HCT116 (cell line): ENCODE measurements around the gene DCDC2. TPM values are rescaled to one million over a fixed set of nuclear protein-coding genes. Genes with fewer than 3 reads are reported as not detected.

Experiments used
- ATAC-seq: fragments of 200-7000 bp; cut with Tn5 transposase; 2 replicates; pipeline ENCODE4 v1.9.1; 2020; ENCODE audit warnings: mild to moderate bottlenecking, moderate library complexity
- BruUV-seq: library from RNA; stranded (reverse); fragments of 400-500 nt; replicated peaks from 2 replicates; lab custom pipeline; 2021; lab: Mats Ljungman, UMichigan
- CTCF ChIA-PET: fragments of 300-600 bp; sonication (Branson Sonifier 250); formaldehyde crosslinking; loops from one replicate; lab custom pipeline; 2021; ENCODE audit warnings: antibody characterized with exemption; lab: Charles Lee
- POLR2A ChIA-PET: fragments of 300-600, 350-600 bp; sonication (Branson Sonifier 250); formaldehyde crosslinking; loops from one replicate; lab custom pipeline; 2021; ENCODE audit warnings: antibody characterized with exemption; lab: Charles Lee
- RAD21 ChIA-PET, 2 experiments: fragments of 300-600 bp; sonication (Branson Sonifier 250); formaldehyde crosslinking; loops; one replicate each; lab custom pipeline; 2023; ENCODE audit warnings: low total read pairs in 2 of 2; ENCODE audit not compliant: uncharacterized antibody in 2 of 2, unreplicated experiment in 2 of 2, low non-redundant PET in 1 of 2; lab: Charles Lee
- DNase-seq: peaks from one replicate; pipeline ENCODE4 v3.0.0-alpha.2; 2010; ENCODE audit warnings: low read depth, low spot score
- H2AFZ ChIP-seq: fragments of 200-600 bp; shearing (Covaris generic), sonication (generic); 2 replicates; pipeline ENCODE4 v1.6.1; 2017; ENCODE audit warnings: low read depth, mixed run types, mixed read lengths, antibody characterized with exemption, low read length; ENCODE audit not compliant: poor library complexity, severe bottlenecking
- H3K27ac ChIP-seq: 2 replicates; pipeline ENCODE4 v1.5.1; 2012; ENCODE audit warnings: low read depth, low read length
- H3K27me3 ChIP-seq: fragments of 200-600 bp; sonication (generic); 2 replicates; pipeline ENCODE4 v1.6.1; 2016; ENCODE audit warnings: mixed run types, low read length, mixed read lengths; ENCODE audit not compliant: insufficient read depth
- H3K36me3 ChIP-seq, 2 experiments: fragments of 200-500 bp in 1 of 2; fragments of 200-600 bp in 1 of 2; sonication (Bioruptor generic) in 1 of 2; sonication (generic) in 1 of 2; 2 replicates each; pipeline versions ENCODE4 v1.5.1 to v1.6.1; 2014 to 2016; ENCODE audit warnings: low read length in 2 of 2, inconsistent platforms in 1 of 2, mixed read lengths in 1 of 2, mixed run types in 1 of 2; ENCODE audit not compliant: insufficient read depth in 2 of 2, control insufficient read depth in 1 of 2
- H3K4me1 ChIP-seq, 2 experiments: fragments of 200-600 bp in 1 of 2; sonication (generic) in 1 of 2; 2 replicates each; pipeline versions ENCODE4 v1.5.1 to v1.6.1; 2012 to 2017; ENCODE audit warnings: low read length in 2 of 2, inconsistent platforms in 1 of 2, mild to moderate bottlenecking in 1 of 2, mixed read lengths in 1 of 2, mixed run types in 1 of 2, moderate library complexity in 1 of 2; ENCODE audit not compliant: insufficient read depth in 2 of 2, control insufficient read depth in 1 of 2
- H3K4me2 ChIP-seq: fragments of 200-600 bp; sonication (generic); 2 replicates; pipeline ENCODE4 v1.6.1; 2017; ENCODE audit warnings: mixed run types, low read length, mixed read lengths
- H3K4me3 ChIP-seq, 2 experiments: fragments of 200-600 bp in 1 of 2; sonication (generic) in 1 of 2; replicated peaks in 1 of 2; 2 replicates each; pipeline ENCODE4 v1.5.1; 2011 to 2016; ENCODE audit warnings: low read length in 2 of 2, control low read depth in 1 of 2, low read depth in 1 of 2, mild to moderate bottlenecking in 1 of 2, mixed read lengths in 1 of 2, mixed run types in 1 of 2
- H3K79me2 ChIP-seq: fragments of 200-600 bp; sonication (generic); 2 replicates; pipeline ENCODE4 v1.6.1; 2017; ENCODE audit warnings: mild to moderate bottlenecking, mixed run types, low read length, moderate library complexity, mixed read lengths; ENCODE audit not compliant: insufficient read depth
- H3K9ac ChIP-seq: fragments of 200-600 bp; sonication (generic); 2 replicates; pipeline ENCODE4 v1.6.1; 2016; ENCODE audit warnings: low read length, mixed read lengths
- H3K9me2 ChIP-seq: fragments of 200-600 bp; sonication (generic), shearing (Covaris generic); 2 replicates; pipeline ENCODE4 v1.6.1; 2017; ENCODE audit warnings: mixed run types, mild to moderate bottlenecking, moderate library complexity; ENCODE audit not compliant: insufficient read depth
- H3K9me3 ChIP-seq, 2 experiments: fragments of 200-500 bp in 1 of 2; fragments of 200-600 bp in 1 of 2; sonication (Bioruptor generic) in 1 of 2; sonication (generic) in 1 of 2; 2 replicates each; pipeline ENCODE4 v1.6.1; 2014 to 2017; ENCODE audit warnings: low read length in 2 of 2, mixed read lengths in 2 of 2, inconsistent platforms in 1 of 2, low read depth in 1 of 2, mild to moderate bottlenecking in 1 of 2, mixed run types in 1 of 2, moderate library complexity in 1 of 2; ENCODE audit not compliant: control insufficient read depth in 1 of 2, insufficient read depth in 1 of 2
- H4K20me1 ChIP-seq: fragments of 200-600 bp; sonication (generic), shearing (Covaris generic); 2 replicates; pipeline ENCODE4 v1.6.1; 2017; ENCODE audit warnings: mixed run types, mild to moderate bottlenecking, moderate library complexity; ENCODE audit not compliant: insufficient read depth
- ATF3 ChIP-seq: IDR thresholded peaks from 2 replicates; pipeline ENCODE4 v1.6.1; 2012
- EGR1 ChIP-seq: IDR thresholded peaks from 2 replicates; pipeline ENCODE4 v1.6.1; 2012; ENCODE audit warnings: low read depth
- JUND ChIP-seq: IDR thresholded peaks from 2 replicates; pipeline ENCODE4 v1.6.1; 2012
- MAX ChIP-seq: IDR thresholded peaks from 2 replicates; pipeline ENCODE4 v1.6.1; 2012
- SRF ChIP-seq: IDR thresholded peaks from 2 replicates; pipeline ENCODE4 v1.6.1; 2012; ENCODE audit warnings: low read depth
- YY1 ChIP-seq: IDR thresholded peaks from 2 replicates; pipeline ENCODE4 v1.6.1; 2011; ENCODE audit warnings: low read length, low read depth, moderate library complexity, mild to moderate bottlenecking; ENCODE audit not compliant: insufficient replicate concordance; ENCODE audit errors: extremely low read depth
- ZBTB33 ChIP-seq: IDR thresholded peaks from 2 replicates; pipeline ENCODE4 v1.6.1; 2011; ENCODE audit warnings: mild to moderate bottlenecking, low read length, moderate library complexity; ENCODE audit not compliant: insufficient replicate concordance; ENCODE audit errors: extremely low read depth
- intact Hi-C: fragments of 100-400 bp; cut with micrococcal nuclease; formaldehyde crosslinking; loops from 2 replicates; pipeline ENCODE4 v1.10.0; 2022
- total RNA-seq: library from RNA; stranded (reverse); gene quantifications from one replicate; pipeline ENCODE4 v1.2.1, GENCODE V29; 2021; ENCODE audit not compliant: unreplicated experiment

The DCDC2 gene
- total RNA-seq, 1 experiment from 2014 or later = 0.17 TPM

- Histone ChIP-seq H3K79me2 (no peaks in the 10 kb centered on the region), H3K27ac (no peak overlapping the region), H3K9me3 (no peaks in the 10 kb centered on the region), H3K4me1 (no peaks in the 10 kb centered on the region), H3K4me2 (no peak overlapping the region), H3K9me2 (no peaks in the 10 kb centered on the region), H3K36me3 (no peaks in the 10 kb centered on the region), H4K20me1 (no peaks in the 10 kb centered on the region), H3K9ac (no peak overlapping the region), H3K27me3 (peaks cover 12% of the 10 kb centered on the region; the same call in 1 of the 2 replicates), H3K4me3 (no peak overlapping the region), H2AFZ (no peak overlapping the region)
- TF ChIP-seq ATF3 = no peak
- BruUV-seq = no TSS peak
- ChIA-PET POLR2A (no interaction called here), RAD21 (no interaction called here), CTCF (no interaction called here)
- no peak for DNase-seq
- no peak for ATAC-seq
- intact Hi-C loops = no loop called here
These were observed 129.1 kb downstream of the DCDC2 start for GRCh38 chr6:24228681-24229255.

- no peaks in the 10 kb centered on the region for H3K9me3 ChIP-seq
- H3K9ac ChIP-seq = no peak overlapping the region
- H2AFZ ChIP-seq = no peak overlapping the region
- ATAC-seq = no peak
- no peak overlapping the region for H3K4me3 ChIP-seq
- H3K79me2 ChIP-seq = no peaks in the 10 kb centered on the region
- POLR2A ChIA-PET = no interaction called here
- RAD21 ChIA-PET = no interaction called here
- peaks cover 12% of the 10 kb centered on the region; the same call in 1 of the 2 replicates for H3K27me3 ChIP-seq
- no peaks in the 10 kb centered on the region for H3K36me3 ChIP-seq
- no peak for DNase-seq
- CTCF ChIA-PET = no interaction called here
- H3K4me2 ChIP-seq = no peak overlapping the region
- no peaks in the 10 kb centered on the region for H3K9me2 ChIP-seq
- intact Hi-C loops = no loop called here
- H4K20me1 ChIP-seq = no peaks in the 10 kb centered on the region
- no peak overlapping the region for H3K27ac ChIP-seq
- no TSS peak for BruUV-seq
- H3K4me1 ChIP-seq = no peaks in the 10 kb centered on the region
- TF ChIP-seq JUND (no peak), ATF3 (no peak), MAX (no peak), ZBTB33 (no peak), SRF (no peak), YY1 (no peak), EGR1 (no peak)
These were observed 129.7 kb downstream of the DCDC2 start for GRCh38 chr6:24228123-24228522.
